Right lobe of liver (tissue), 6 donors: ENCODE data around the gene GPR160. TPM values are rescaled to one million over a fixed set of nuclear protein-coding genes. Genes with fewer than 3 reads are reported as not detected.
"Not testable (repeated sequence)": the region's sequence is repeated elsewhere in the genome, so short reads cannot be mapped to it uniquely, and the experiment has no call there.

Experiments used
- ATAC-seq, 4 donors: fragments of 200-7000 bp; cut with Tn5 transposase; one replicate each; pipeline ENCODE4 v1.9.1; 2020; ENCODE audit warnings: mild to moderate bottlenecking in 4 of 4, moderate library complexity in 4 of 4
- DNase-seq, 3 donors: peaks; one replicate each; pipeline ENCODE4 v3.0.0-alpha.2; 2020
- H3K27ac ChIP-seq, 3 donors: fragments of 200-600 bp; one replicate each; pipeline ENCODE4 v1.8.0; 2022
- H3K27me3 ChIP-seq, 2 donors: fragments of 200-600 bp; one replicate each; pipeline ENCODE4 v1.8.0; 2022
- H3K36me3 ChIP-seq, 4 donors: fragments of 200-600 bp; sonication (generic) in 1 of 4; one replicate each; pipeline versions ENCODE4 v1.5.1 to v1.8.0; 2017 to 2022; ENCODE audit warnings: control low read depth in 1 of 4
- H3K4me1 ChIP-seq, 4 donors: fragments of 200-600 bp; sonication (generic) in 1 of 4; one replicate each; pipeline versions ENCODE4 v1.5.1 to v1.8.0; 2017 to 2022; ENCODE audit warnings: control low read depth in 1 of 4
- H3K4me3 ChIP-seq, 3 donors: fragments of 200-600 bp; one replicate each; pipeline ENCODE4 v1.8.0; 2022
- H3K9me3 ChIP-seq, 4 donors: fragments of 200-600 bp; sonication (generic) in 1 of 4; one replicate each; pipeline versions ENCODE4 v1.5.1 to v1.8.0; 2017 to 2022; ENCODE audit warnings: control low read depth in 1 of 4
- POLR2A ChIP-seq: fragments of 450-650 bp; IDR thresholded peaks from one replicate; pipeline ENCODE4 v1.6.1; 2017; ENCODE audit warnings: antibody characterized with exemption, mild to moderate bottlenecking
- WGBS: methylation state at CpG from one replicate; pipeline ENCODE4 v1.1.6; 2018; ENCODE audit warnings: low coverage, low lambda C conversion rate; ENCODE audit not compliant: insufficient coverage; ENCODE audit errors: missing lambda C conversion rate; 5-methylcytosine and 5-hydroxymethylcytosine counted together
- intact Hi-C, 2 donors: fragments of 100-400 bp; cut with DNase I; formaldehyde crosslinking; loops; one replicate each; pipeline versions ENCODE4 v1.11.2 to v1.14.1; 2022
- total RNA-seq, 6 experiments: library from RNA; depleted of rRNA in 2 of 6; stranded (reverse); fragments of >200 nt in 2 of 6; fragmentation: NEBNext Ultra II Directional in 3 of 6; extraction: Animal tissue kit (Norgen Biotek cat#: 25700) in 3 of 6; gene quantifications; one replicate each; pipeline versions ENCODE4 v1.1.0 to v1.2.4, GENCODE V29; 2016 to 2023
- TF ChIP-seq, protein P1 (sequence below), 4 donors: fragments of 200-600 bp in 3 of 4; fragments of 450-650 bp in 1 of 4; IDR thresholded peaks; one replicate each; pipeline versions ENCODE4 v1.5.1 to v1.8.0; 2016 to 2022; ENCODE audit warnings: antibody characterized with exemption in 4 of 4, mild to moderate bottlenecking in 2 of 4
- donor health status: DM: no; HTN: yes; CAD: no.
- donor health status: DM: no; HTN: no; CAD: no.
- donor health status: DM: no; HTN: no; CAD: no.
- donor health status: DM: no; HTN: yes; CAD: no.
- donor health status: DM: no; HTN: yes; CAD: no.

Gene GPR160
- total RNA-seq, 6 experiments from 2014 or later = 1.0 to 4.2 (median 1.6) TPM

DNA sequence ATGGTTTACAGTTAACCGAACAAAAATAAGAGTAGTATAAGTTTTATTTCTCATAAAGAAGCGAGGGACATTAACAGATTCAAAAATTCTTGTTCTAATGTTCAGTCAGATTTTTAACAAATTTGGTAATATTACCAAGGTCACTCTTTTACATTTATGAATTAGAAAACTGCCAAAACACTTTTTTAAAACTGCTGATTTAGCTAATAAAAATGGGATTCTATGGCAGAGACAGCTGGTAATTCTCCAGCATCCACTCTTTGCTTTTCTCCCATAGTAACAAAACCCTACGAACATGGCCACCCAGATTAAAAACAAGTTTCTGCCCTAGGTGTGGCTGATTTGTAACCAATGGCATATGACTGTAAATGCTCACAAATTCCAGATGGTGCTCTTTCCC, 71.2 kb downstream of the GPR160 start:
- no peaks in the 10 kb centered on the region for H3K27me3 ChIP-seq

DNA sequence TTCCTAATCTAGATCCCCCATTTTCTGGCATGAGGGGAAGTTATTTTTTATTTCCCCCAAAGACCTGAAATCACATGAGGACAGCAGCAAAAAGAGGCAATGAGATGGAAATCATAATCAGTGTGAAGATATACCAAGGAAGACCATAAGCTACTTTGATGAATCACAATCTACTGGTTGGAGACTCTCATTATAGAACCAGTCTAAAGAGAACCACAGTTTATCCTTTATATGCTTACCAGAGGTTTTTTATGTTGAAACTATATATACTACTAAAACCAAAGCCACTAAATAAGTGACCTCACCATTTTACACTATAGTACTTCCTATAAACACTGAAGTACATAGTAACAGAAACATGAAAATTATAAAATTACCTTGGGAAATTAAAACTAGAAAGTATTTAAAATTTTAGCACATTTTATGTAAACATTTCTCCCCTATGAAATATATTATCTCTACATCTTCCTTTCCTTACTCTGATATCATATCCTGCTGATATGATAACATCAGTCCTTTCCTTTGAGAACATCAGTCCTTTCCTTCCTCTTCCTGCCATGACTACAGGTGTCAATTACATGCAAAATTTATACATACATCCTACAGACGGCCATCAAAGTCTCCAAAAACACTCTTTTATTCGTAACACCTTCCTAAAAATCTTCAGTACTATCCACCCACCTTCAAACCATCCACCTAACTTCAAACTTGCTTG, 71.9 kb downstream of the GPR160 start:
- Histone ChIP-seq H3K27ac (no peak overlapping the region), H3K36me3 (peaks cover 0 to 28% (median 8%) of the 10 kb centered on the region in 4 donors), H3K4me3 (no peak overlapping the region), H3K4me1 (no peaks in the 10 kb centered on the region), H3K9me3 (no peaks in the 10 kb centered on the region), H3K27me3 (no peaks in the 10 kb centered on the region)
- intact Hi-C loops = no loop called here
- 74% methylated on average over 2 of the region's 2 CpGs for WGBS
- DNase-seq = no peak
- no peak for ATAC-seq
- TF ChIP-seq, protein P1, sequence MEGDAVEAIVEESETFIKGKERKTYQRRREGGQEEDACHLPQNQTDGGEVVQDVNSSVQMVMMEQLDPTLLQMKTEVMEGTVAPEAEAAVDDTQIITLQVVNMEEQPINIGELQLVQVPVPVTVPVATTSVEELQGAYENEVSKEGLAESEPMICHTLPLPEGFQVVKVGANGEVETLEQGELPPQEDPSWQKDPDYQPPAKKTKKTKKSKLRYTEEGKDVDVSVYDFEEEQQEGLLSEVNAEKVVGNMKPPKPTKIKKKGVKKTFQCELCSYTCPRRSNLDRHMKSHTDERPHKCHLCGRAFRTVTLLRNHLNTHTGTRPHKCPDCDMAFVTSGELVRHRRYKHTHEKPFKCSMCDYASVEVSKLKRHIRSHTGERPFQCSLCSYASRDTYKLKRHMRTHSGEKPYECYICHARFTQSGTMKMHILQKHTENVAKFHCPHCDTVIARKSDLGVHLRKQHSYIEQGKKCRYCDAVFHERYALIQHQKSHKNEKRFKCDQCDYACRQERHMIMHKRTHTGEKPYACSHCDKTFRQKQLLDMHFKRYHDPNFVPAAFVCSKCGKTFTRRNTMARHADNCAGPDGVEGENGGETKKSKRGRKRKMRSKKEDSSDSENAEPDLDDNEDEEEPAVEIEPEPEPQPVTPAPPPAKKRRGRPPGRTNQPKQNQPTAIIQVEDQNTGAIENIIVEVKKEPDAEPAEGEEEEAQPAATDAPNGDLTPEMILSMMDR (IDR thresholded peaks at IDR 0.05) = no peak
- no peak for TF ChIP-seq POLR2A

More for the DNA sequence above, 71.2 kb downstream of the GPR160 start:
- Histone ChIP-seq H3K4me3 (no peak overlapping the region), H3K36me3 (peaks cover 0 to 31% (median 8%) of the 10 kb centered on the region in 4 donors), H3K9me3 (no peaks in the 10 kb centered on the region), H3K4me1 (no peaks in the 10 kb centered on the region), H3K27ac (no peak overlapping the region)
- TF ChIP-seq POLR2A = no peak
- TF ChIP-seq, protein P1 (IDR thresholded peaks at IDR 0.05) = no peak
- DNase-seq = no peak
- 90% methylated on average over 3 of the region's 3 CpGs for WGBS
- intact Hi-C loops = no loop called here
- ATAC-seq = no peak

DNA sequence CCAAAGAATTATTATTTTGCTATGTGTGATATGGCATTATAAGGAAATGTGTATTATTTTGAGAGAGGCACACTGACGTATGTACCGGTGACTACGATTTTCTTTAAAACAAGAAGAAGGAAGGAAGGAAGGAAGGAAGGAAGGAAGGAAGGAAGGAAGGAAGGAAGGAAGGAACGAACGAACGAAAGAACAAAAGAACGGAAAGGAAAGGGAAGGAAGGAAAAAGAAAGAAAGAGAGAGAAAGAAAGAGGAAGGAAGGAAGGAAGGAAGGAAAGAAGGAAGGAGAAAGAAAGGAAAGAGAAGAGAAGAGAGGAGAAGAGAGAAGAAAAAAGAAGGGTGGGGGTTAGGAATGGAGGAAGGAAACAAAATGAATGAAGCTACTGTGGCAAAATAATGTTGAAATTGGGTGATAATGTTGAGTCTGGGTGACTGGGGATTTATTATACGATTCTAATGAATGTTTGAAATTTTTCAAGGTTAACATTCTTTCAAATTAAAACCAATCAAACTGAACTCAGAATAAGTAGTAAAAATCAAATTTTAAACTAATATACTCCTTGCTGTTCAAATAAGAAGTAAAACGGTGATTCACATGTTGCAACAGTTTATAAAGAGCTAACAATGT, 73.5 kb downstream of the GPR160 start:
- TF ChIP-seq POLR2A = no peak
- TF ChIP-seq, protein P1 (IDR thresholded peaks at IDR 0.05) = no peak
- Histone ChIP-seq H3K27me3 (no peaks in the 10 kb centered on the region), H3K36me3 (peaks cover 0 to 42% (median 16%) of the 10 kb centered on the region in 4 donors), H3K4me1 (no peaks in the 10 kb centered on the region), H3K27ac (no peak overlapping the region), H3K9me3 (no peaks in the 10 kb centered on the region), H3K4me3 (no peak overlapping the region)
- intact Hi-C loops = no loop called here
- 72% methylated on average over 9 of the region's 9 CpGs for WGBS
- no peak for DNase-seq
- no peak for ATAC-seq

DNA sequence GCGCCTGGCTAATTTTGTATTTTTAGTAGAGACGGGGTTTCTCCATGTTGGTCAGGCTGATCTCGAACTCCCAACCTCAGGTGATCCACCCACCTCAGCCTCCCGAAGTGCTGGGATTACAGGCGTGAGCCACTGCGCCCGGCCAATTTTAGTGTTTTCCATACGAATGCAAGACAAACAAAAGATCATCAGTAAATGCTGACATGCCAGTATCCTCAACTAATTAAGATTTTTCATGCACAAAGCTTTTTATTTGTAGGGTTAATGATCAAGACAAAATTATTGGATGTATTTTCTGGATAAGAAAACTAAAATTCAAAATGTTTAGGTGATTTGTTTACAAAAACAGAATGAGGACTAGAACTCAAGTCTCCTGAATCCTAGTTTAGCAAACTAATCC, 76.4 kb downstream of the GPR160 start:
- H3K4me3 ChIP-seq, H3K27me3 ChIP-seq, intact Hi-C loops, ATAC-seq, H3K9me3 ChIP-seq, DNase-seq, H3K4me1 ChIP-seq, H3K27ac ChIP-seq: not testable (repeated sequence)
- peaks cover 0 to 56% (median 21%) of the 10 kb centered on the region in 4 donors for H3K36me3 ChIP-seq
- WGBS = 96% methylated on average over 8 of the region's 8 CpGs

DNA sequence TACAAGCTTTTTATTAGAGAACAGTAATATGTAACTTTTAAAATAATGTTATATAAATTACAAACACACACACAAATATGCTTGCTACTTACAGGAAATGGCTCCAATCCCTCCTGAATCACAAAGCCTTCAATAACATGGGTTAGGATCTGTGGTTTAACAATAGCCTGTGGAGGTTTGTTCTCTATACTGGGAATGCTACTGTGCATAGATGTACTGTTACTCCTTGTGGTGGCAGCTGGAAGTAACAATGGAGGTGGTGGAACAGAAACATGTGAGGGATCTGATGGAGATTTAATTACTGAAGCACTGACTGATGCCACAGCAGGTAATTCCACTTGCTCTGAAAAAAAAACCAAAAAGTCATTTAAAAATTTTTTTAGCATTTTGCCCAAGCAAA, 79.3 kb downstream of the GPR160 start:
- no peaks in the 10 kb centered on the region for H3K27me3 ChIP-seq
- no peak overlapping the region for H3K27ac ChIP-seq
- intact Hi-C loops = no loop called here
- H3K9me3 ChIP-seq = no peaks in the 10 kb centered on the region
- no peak for ATAC-seq
- H3K4me3 ChIP-seq = no peak overlapping the region
- no peak for DNase-seq
- TF ChIP-seq POLR2A = no peak
- TF ChIP-seq, protein P1 (IDR thresholded peaks at IDR 0.05) = no peak
- H3K4me1 ChIP-seq = no peaks in the 10 kb centered on the region
- peaks cover 0 to 80% (median 33%) of the 10 kb centered on the region in 4 donors for H3K36me3 ChIP-seq
